GM18498 (cell line): ENCODE measurements around the gene INCA1.
A peak's percentile ranks its signal among the peaks of the same experiment; 100 is the strongest.

Experiments used
- ATAC-seq: cut with Tn5 transposase; IDR thresholded peaks from one replicate; pipeline ENCODE4 v1.9.1; 2021; ENCODE audit warnings: mild to moderate bottlenecking, moderate library complexity; ENCODE audit not compliant: unreplicated experiment

INCA1 gene

DNA sequence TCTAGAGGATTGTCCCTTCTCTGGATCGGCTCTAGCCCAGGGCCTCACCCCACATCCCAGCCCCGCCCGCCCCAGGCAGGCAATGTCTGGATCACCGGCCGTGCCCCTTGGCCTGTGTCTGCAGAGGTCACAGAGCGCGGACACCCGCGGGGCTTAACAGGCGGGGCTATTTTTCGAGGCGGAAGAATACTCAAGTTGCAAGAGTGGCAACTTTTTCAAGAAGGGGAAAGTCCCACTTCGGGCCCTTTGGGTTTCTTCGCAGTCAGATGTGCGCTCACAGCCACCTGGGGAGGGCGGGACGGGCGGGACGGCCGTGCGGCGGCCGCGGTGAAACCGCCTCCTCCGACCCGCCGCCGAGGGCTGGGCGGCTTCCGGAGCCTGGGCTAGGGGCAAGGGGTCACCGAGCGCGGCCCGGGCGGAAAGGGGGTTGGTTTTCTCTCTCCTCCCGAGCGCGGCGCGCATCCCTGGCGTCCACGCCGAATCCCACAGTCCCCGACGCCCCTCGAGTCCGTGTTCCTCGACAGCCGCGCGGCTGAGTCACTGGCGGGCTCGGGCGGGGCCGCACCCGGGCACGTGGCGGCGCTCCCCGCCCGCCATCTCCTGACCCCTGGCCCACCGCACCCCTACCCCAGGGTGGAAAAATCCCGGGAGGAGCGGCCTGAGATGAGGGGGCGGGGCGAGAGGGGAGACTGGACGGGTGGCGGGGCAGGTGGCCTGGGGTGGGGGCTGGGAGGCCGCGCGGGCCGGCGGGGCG lies 47.8 kb downstream of the INCA1 start:
- peak; percentile 36 for ATAC-seq

DNA sequence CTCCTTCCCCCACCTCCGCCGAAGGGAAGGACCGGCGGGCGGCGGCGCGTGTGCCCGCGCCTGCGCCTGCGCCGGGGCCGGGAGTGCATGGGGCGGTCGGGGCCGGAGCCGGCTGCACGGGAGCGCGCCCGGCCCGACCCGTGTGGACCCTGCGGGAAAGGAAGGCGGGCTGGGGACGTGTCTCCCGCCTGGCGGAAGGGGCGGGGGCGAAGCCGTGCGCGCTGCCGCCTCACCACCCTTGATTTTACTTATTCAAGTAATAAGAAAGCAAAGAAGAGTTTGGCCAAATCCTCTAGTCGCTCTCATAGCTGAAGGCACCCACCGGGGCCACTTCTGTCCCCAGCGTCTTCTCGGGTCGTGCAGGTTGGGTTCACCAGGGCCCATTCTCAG lies 48.4 kb downstream of the INCA1 start:
- peak; percentile 37 for ATAC-seq

DNA sequence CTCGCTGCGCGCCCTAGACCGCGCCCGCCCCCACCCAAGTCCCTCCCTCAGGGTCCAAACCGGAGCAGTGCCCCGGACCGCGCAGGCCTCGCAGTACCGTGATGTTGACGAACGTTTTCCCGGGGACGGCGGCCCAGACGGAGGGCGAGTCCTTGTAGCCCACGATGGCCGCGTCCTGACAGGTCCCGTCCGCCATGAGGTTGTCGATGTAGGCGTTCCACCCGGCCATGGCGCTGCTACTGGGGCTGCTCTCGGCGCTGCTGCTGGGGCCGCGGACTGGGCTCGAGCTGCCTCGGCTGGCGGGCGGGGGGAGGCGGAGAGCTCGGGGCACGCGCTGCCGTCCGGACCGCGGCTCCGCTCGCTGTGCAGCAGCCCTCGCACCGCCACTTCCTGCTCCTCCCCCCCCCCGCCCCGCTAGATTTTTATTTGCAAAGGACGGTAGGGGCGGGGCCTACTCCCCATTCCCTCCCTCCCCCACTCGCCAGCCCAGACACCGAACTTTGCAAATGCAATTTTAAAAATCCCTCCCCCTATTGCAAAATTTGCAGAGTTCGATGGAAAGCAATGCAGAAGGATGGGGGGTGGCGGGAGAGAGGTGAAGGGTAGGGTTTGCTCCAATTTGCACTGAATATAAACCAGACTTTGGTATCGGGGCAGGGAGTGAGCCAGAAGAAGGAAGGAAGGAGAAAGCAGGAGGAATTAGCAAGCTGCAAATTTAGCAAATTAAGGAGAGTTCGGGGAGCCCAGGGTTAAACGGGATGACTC lies 49.0 kb downstream of the INCA1 start, which contains the start of gene PFN1:
TSS of gene PFN1 (minus strand) at position 365 of the 765 bp plus-strand sequence. CDS start at position 229, 136 bp downstream.
- ATAC-seq, result peak; percentile 20

DNA sequence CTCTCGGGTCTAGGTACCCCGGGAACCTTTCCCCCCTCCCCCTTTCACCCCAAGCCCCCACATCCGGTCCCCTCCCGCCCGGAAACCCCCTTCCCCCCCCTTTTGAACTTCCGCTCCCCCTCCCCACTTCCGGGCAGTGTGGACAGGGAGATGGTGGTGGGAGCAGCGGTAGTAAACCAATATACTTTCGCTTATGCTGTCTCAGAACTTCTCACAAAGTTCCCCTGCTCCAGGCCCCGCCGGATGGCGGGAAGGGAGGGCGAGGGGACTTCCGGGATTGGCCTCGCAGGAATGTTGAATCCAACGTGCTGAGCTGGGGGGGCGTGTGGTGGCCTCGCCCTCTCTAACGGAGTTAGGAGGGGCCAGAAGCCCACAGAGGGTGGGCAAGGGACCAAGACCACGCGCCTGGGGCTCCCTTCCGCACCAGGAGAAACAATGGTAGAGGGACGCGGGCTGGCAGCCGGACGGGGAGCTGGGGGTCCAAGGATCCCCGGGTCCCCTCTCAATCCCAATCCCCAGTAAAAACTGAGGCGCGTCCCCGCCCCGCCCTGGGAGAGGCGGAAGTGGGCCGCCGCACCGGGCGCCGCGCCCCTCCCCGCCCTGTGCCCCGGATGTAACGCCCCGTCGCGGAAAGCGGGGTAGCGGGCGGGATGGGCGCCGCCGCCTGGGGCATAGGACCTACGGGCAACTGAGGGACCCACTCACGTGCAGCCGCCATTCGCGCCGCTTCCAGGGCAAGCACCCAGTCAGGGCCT lies 49.7 kb downstream of the INCA1 start:
- no peak for ATAC-seq

DNA sequence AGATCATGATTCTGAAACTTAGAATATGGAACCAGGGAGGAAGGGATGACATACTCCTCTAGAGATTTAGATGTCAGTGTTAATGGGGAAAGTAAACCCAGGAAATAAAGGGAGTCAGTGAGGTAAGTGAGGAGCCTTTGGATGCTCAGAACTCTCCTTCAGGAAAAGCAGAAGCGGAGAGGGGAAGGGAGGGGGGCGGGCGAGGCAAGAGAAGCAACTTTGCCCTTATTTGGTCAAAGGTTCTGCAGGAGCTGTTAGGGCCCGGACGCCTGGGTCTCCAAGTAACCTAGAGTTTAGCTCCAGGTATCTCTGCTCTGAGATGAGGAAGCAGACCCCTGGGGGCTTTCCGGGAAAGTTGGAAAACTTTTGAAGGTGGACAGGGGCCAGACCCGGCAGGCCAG lies 50.3 kb downstream of the INCA1 start:
- ATAC-seq, result no peak

DNA sequence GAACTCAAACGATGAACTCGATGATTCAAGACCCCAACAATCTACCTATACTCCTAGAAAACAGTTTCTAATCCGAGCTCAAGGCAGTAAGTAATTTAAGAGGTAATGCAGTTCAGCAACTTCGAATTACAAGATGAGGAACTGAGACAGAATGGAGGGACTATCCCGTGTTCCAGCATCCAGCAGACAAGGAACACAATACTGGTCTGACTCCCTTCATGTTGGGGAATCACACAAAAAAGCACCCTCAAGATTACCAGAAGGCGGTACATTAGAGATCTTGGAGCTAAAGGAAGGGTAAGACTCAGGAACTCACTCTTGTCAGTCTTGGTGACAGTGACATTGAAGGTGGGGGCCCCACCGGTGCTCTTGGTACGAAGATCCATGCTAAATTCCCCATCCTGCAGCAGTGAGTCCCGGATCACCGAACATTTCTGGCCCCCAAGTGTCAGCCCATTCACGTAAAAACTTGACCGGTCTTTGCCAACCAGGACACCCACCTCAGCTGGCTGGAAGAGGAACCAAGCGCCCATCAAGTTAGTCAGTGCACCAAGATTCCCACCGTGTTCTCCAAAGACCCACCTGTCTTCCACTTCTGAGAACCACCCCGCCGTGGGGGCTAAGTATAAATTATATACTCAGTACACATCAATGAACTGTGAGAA lies 50.9 kb downstream of the INCA1 start:
- no peak for ATAC-seq

DNA sequence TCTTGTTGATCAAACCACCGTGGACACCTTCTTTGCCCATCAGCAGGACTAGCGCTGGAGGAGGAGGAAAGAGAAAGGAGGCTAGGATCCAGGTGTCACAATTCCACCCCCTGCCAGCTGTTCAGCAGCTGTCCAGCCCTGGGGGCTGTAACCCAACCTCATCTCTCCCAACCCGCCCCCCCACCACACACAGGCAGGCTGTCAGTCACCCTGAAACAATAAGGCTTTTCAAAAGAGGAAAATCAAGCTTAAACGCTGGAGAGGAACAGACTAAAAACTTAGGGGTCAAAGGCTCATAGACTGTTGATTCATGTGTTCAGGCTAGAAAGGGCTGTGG lies 51.4 kb downstream of the INCA1 start:
- ATAC-seq, result no peak

DNA sequence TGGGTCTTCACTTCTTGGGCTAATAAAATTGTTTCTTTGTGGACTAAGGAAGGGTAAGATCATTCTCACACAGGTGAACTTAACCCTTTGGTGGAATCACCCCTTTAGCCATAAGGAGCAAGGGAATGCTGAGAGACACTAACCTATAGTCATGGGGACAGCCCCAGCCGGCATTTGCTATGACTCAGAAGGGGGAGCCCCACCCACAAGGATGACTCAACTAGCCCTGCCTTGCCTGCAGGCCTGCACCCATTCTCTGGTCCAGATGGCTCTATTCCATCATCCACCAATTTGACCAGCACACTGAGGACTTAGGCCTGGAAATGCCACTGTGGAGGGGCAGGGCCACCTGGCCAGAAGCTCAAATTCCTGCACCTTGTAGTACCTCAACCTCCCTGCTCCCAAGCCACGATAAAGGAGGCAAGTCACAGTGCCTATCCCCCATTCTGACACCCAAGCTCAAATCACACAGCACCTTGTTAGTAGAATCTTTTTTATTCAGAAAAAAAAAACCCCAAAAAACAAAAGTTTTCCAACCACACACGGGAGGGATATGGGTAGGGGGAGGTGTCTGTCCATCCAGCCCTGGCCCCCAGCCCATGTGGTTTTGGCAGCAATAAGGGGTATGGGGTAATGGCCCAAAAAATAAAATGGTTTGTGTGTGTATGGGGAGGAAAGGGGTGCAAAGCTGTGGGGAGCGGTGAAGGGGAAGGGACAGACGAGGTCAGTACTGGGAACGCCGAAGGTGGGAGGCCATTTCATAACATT lies 52.0 kb downstream of the INCA1 start:
- ATAC-seq, result no peak

DNA sequence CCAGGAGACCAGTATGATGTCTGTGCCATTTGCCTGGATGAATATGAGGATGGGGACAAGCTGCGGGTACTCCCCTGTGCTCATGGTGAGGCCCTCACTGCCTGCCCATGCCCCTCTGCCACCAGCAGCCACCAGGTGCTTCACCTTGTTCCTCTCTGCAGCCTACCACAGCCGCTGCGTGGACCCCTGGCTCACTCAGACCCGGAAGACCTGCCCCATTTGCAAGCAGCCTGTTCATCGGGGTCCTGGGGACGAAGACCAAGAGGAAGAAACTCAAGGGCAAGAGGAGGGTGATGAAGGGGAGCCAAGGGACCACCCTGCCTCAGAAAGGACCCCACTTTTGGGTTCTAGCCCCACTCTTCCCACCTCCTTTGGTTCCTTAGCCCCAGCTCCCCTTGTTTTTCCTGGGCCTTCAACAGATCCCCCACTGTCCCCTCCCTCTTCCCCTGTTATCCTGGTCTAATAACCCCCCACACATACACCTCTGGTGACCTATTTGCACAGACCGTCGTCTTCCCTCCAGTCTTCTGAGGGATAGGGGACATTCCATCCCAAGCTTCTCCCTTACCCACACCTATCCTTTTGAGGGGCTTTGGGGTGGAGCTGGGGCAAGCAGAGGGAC lies 52.7 kb downstream of the INCA1 start:
- ATAC-seq, result no peak

DNA sequence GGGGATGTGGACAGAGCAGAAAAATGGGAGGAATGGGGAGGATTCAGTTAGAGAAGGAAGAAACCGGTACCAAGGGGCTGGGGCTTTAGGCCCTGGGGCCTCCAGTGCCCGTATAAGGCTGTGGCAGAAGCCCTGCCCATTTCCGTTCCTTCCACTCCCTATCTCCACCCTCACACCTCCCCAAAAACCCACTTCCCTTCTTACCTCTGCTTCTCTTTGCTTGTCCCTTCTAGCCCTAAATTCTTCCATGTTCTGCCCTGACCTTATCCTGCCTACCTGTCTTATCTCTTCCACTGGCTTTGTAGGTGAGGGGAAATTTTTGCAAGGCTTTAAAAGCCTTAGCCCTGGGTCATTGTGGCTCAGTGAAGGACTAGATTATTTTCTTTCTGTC lies 53.2 kb downstream of the INCA1 start:
- ATAC-seq, result no peak

DNA sequence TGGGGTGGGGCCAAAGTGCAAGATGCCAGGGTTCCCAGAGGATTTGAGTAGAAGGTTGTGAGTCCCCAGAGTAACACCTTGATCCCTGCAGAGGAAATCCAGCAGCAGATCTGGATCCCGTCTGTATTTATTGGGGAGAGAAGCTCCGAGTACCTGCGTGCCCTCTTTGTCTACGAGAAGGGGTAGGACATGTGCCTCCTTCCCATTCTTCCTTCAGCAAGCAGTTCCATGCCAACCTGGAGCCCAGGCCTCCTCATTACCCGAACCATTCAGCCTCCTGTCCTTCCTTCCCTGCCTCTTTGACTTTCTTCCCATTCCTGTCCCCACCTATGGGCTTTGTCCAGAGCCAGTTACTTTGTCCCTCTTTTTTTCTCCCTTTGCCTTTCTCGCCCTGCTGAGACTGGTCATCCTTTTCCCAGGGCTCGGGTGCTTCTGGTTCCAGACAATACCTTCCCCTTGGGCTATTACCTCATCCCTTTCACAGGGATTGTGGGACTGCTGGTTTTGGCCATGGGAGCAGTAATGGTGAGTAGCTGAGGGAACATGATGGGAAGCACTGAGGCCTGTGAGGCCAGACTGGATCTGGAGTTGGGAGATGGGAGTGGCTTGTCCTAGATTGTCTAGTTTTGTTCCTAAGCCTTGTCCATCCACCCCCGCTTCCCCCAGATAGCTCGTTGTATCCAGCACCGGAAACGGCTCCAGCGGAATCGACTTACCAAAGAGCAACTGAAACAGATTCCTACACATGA lies 54.4 kb downstream of the INCA1 start:
- no peak for ATAC-seq

DNA sequence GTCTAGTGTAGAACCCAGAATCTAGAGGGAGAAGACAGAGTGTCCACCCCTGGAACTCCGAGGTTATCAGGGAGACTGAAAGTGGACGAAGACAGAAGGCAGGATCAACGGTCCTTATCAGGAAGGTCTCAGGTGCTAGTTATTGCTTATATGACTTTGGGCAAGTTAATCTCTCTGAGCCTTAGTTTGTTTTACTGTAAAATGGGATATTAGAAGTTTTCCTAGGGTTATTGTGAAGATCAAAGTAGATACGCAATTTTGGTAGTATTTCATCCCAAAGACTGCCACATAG lies 56.1 kb downstream of the INCA1 start:
- ATAC-seq, result no peak

DNA sequence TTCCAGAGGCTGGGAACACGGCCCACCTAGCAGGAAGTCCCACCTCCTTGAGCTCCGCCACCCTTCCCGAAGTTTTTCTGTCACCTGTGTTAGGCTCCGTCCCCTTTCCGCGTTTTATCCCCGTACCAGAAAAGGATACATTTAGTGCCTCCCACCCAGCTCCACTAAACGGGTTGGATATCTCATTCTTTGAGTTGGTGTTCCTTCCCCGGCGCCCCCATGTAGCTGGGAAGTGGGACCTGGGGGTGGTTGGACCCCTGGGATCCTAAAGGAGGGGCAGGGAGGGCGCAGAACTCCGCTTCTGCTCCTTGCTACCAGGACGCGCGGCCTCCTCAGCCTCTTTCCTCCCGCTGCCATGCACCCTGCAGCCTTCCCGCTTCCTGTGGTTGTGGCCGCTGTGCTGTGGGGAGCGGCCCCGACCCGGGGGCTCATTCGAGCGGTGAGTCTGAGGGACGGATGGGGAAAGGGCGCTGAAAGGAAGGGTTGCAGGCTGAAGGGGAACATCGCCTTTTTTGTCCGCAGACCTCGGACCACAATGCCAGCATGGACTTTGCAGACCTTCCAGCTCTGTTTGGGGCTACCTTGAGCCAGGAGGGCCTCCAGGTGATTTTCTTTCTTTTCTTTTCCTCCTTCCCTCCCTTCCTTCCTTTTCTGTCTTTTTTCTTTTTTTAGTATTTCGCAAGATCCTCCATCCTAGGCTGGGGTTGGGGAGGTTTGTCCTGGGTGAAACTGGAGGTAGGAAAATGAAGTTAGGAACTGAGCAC lies 56.6 kb downstream of the INCA1 start:
- ATAC-seq, result no peak

DNA sequence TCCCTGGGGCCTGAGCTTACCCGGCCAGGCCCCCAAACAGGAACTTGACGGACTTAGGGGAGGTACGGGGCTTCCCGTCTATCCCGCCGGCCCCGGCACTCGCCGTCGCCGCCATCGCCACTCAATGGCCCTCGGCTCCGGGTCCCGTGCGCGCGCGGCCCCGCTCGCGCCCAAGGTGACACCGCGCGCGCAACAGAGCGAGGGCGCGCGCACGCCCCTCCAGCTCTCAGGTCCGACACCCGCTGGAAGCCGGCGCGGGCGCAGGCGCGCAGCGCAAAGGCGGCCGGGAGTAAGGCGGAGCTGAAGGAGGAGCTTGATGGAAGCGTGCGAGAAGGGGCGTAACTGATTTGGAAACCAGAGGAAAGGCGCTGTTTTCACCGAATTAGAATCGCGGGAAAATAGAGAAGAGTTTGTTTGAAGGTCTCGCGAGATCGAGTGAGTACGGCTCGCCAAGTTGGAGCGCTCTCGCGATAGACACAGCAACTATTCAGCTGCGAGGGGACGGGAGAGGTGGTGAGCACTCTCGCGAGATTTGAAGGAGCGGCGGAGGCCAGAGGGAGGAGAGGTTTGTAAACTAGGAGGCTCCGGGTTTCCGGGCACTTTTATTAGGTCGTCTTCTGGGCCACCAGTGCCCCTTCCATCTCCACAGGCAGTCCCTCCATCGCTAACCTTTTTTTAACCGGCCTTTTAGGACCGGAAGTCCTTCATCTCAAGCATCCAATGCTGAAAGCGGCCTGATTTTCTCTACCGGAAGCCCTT lies 57.3 kb downstream of the INCA1 start, which contains the start of the genes RNF167 and SLC25A11:
TSS of gene RNF167 (plus strand) at position 473 of the 759 bp plus-strand sequence. CDS start 642 bp downstream, outside the sequence.
TSS of gene SLC25A11 (minus strand) at position 251 of the 759 bp plus-strand sequence. CDS start at position 115, 136 bp downstream.
- peak; percentile 74 for ATAC-seq

DNA sequence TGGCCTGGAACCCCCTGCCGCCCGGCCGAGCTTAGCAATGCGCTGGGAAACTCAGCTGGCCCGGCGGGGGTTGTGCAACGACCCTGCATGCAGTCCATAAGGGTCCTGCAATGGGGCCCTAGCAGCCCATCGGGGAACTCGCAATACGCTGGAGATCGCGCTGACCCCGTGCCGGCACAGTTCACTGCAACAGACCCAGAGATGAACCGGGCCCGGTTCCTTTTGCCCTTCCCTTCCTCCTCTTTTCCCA lies 57.9 kb downstream of the INCA1 start:
- peak; percentile 15 for ATAC-seq

DNA sequence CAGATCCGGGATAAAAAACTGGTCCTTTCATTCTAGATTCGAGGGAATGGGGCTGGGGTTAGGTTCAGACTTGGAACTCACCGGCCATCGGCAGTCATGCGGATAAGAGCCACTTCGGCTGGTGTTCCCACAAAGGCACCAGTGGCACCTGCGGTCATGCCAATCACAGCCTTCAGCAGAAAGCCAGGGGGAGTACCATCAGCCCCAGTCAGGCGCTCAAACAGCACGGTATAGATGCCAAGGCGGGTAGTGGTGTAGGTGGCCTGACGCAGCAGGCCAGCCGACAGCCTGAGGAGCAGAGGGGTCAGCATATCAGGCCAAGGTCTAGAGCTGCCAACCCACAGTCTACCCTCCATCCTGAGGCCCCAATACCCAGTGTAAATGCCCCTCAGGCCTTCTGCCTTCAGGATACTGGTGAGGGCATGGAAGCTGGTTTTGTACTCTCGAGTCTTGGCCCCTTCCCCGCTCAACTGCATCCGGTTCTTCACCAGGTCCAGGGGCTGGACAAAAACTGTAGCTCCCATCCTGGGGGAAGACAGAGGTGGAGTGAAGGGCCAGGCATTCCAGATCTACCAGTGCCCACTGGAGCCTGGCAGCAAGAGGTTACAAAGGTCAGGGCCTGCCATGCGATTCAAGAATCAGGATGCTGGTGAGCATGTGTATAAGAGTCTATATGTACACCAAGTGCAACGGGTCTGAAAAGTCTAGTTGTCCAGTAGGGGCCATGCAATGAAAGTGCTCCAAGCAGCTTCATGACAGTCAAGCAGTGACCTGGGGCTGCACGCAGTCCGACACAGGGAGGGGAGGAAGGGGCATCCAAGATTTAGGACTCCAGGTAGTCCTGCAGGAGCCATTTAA lies 58.4 kb downstream of the INCA1 start:
- no peak for ATAC-seq
